ENCODE measurements around the gene GRP. TPM values are rescaled to one million over a fixed set of nuclear protein-coding genes. Genes with fewer than 3 reads are reported as not detected.
A peak's percentile ranks its signal among the peaks of the same experiment; 100 is the strongest.

The GRP gene
- total RNA-seq, 1 experiment from 2014 or later: not detected

DNA sequence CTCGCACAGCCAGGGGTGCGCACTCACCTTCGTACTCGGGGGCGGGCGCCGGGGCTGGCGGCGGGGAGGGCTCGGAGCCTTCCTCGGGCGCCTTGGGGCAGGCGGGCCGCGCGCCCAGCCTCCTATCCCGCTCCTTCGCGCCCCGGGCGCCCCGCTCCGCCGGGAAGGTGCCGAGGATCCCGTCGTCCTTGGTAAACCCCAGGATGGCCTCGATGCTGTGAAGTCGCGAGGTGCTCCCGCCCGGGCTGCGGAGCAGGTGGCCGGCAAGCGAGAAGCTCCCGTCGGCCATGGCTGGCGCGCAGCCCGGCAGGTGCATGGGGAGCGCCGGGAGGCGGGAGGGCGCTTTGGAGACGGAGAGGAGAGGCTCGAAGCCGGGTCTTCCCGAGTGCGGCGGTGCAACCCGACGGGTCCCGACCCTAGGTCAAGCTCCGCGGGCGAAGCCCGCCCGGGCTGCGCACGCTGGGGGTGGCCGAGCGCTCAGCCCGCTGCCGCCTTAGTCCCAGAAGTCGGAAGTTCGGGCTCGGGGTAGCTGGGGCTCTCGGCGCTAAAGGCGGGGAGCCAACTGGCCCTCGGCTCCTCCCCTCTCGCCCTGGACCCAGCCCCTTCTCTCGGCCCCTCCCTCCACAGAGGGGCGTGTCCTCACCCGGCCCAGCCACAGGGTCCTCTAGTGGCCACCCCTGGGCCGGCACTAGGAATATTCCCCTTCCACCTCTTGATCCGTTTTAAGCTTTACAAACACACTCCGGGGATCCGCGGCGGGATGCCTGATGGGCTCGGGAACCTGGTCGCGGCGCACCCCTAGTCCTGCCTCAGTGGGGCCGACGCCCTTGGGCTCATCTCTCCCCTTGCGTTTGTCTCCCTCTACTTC lies 53.2 kb downstream of the GRP start, which contains the start of gene RAX:
Gene RAX, minus strand, starts transcription at position 564 of the 868 bp plus-strand sequence. Its CDS starts 248 bp downstream, at position 316.
- H3K4me1 ChIP-seq (ENCODE audit: insufficient read depth, low read length): no peaks in the 10 kb centered on the region
- no peak within 1 kb of the TSS for H3K56ac ChIP-seq (ENCODE audit: insufficient read length, low read depth, low read length)
- Mint-ChIP-seq H3K4me3 (peak within 1 kb of the TSS; percentile 63 to 92), H3K27me3 (ENCODE audit: low read depth) (peaks cover 97% of the 10 kb centered on the region), H3K4me1 (peaks cover 35 to 41% of the 10 kb centered on the region in 2 experiments), H3K9me3 (peaks cover 0 to 5% of the 10 kb centered on the region in 2 experiments; a peak in 1 of 5 replicates), H3K27ac (no peak within 1 kb of the TSS), H3K36me3 (ENCODE audit: insufficient read depth in 1 of 3, low read depth in 3 of 3) (no peaks in the 10 kb centered on the region)
- no peak within 1 kb of the TSS for H2AFZ ChIP-seq (ENCODE audit: low read length)
- H3K14ac ChIP-seq (ENCODE audit: insufficient read depth, low read length): no peak within 1 kb of the TSS
- no peak within 1 kb of the TSS for H3K23ac ChIP-seq (ENCODE audit: insufficient read length, low read depth, low read length)
- no peak within 1 kb of the TSS for H3K4ac ChIP-seq (ENCODE audit: low read depth, low read length)
- no CpG with 5 or more reads among the region's 88 CpGs for WGBS (ENCODE audit: extremely low coverage, insufficient read length, low lambda C conversion rate)
- H3K79me2 ChIP-seq (ENCODE audit: insufficient read depth, low read length): no peaks in the 10 kb centered on the region
- no peak within 1 kb of the TSS for H2BK12ac ChIP-seq (ENCODE audit: insufficient read length, low read depth, low read length)
- peak; percentile 92 for DNase-seq
- peaks cover 72% of the 10 kb centered on the region for H3K27me3 ChIP-seq (ENCODE audit: insufficient read depth, low read length)
- no peak within 1 kb of the TSS for H3K9ac ChIP-seq (ENCODE audit: extremely low read depth, insufficient read length, low read length)
- TF ChIP-seq, protein P1, sequence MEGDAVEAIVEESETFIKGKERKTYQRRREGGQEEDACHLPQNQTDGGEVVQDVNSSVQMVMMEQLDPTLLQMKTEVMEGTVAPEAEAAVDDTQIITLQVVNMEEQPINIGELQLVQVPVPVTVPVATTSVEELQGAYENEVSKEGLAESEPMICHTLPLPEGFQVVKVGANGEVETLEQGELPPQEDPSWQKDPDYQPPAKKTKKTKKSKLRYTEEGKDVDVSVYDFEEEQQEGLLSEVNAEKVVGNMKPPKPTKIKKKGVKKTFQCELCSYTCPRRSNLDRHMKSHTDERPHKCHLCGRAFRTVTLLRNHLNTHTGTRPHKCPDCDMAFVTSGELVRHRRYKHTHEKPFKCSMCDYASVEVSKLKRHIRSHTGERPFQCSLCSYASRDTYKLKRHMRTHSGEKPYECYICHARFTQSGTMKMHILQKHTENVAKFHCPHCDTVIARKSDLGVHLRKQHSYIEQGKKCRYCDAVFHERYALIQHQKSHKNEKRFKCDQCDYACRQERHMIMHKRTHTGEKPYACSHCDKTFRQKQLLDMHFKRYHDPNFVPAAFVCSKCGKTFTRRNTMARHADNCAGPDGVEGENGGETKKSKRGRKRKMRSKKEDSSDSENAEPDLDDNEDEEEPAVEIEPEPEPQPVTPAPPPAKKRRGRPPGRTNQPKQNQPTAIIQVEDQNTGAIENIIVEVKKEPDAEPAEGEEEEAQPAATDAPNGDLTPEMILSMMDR (conservative IDR thresholded peaks at IDR 0.05): peak; percentile 75
- peaks cover 18% of the 10 kb centered on the region for H3K23me2 ChIP-seq (ENCODE audit: insufficient read length, low read depth, low read length, poor library complexity, severe bottlenecking)
- H3K9me3 ChIP-seq (ENCODE audit: control insufficient read depth, low read depth, low read length): no peaks in the 10 kb centered on the region
- H2BK120ac ChIP-seq (ENCODE audit: low read depth, low read length, poor library complexity, severe bottlenecking): no peak within 1 kb of the TSS
- H3T11ph ChIP-seq (ENCODE audit: low read length): no peak within 1 kb of the TSS
- H3K18ac ChIP-seq (ENCODE audit: insufficient read length, low read depth, low read length): no peak within 1 kb of the TSS
- no peak within 1 kb of the TSS for H2AK5ac ChIP-seq (ENCODE audit: insufficient read length, low read length)
- no peak within 1 kb of the TSS for H2BK15ac ChIP-seq (ENCODE audit: low read depth, low read length)
- H4K5ac ChIP-seq (ENCODE audit: insufficient read length, low read depth, low read length): no peak within 1 kb of the TSS
- H4K8ac ChIP-seq (replicated peaks; ENCODE audit: insufficient read length, low read depth, low read length): no peak within 1 kb of the TSS
- H2BK20ac ChIP-seq (ENCODE audit: low read depth, low read length, poor library complexity, severe bottlenecking): no peak within 1 kb of the TSS
- H3K27ac ChIP-seq (ENCODE audit: insufficient read length, low read depth, low read length): no peak within 1 kb of the TSS
- H3K79me1 ChIP-seq (ENCODE audit: insufficient read depth, low read depth, low read length, poor library complexity, severe bottlenecking): no peaks in the 10 kb centered on the region
- peak within 1 kb of the TSS; percentile 50 for H3K4me2 ChIP-seq (ENCODE audit: insufficient read depth, insufficient read length, low read length)
- no peaks in the 10 kb centered on the region for H4K20me1 ChIP-seq (ENCODE audit: control insufficient read depth, insufficient read depth, insufficient read length)
- H2BK5ac ChIP-seq (ENCODE audit: insufficient read length, low read length): no peak within 1 kb of the TSS
- H4K91ac ChIP-seq (ENCODE audit: insufficient read length, low read depth, low read length): no peak within 1 kb of the TSS

Measured in H9 (cell line).